HEK293 (cell line): Measurements from ENCODE around the gene PRAF2.

ENCODE experiments used
- GLIS1 ChIP-seq: fragments of 450-650 bp; formaldehyde crosslinking; IDR thresholded peaks from 2 replicates; pipeline ENCODE4 v1.5.1; 2016; ENCODE audit warnings: missing biosample characterization, missing genetic modification characterization
- IKZF3 ChIP-seq: fragments of 450-650 bp; IDR thresholded peaks from 2 replicates; pipeline ENCODE4 v1.5.0; 2018; ENCODE audit warnings: missing biosample characterization, mild to moderate bottlenecking, missing genetic modification characterization, moderate library complexity
- MZF1 ChIP-seq: fragments of 450-650 bp; formaldehyde crosslinking; IDR thresholded peaks from 2 replicates; pipeline ENCODE4 v1.5.1; 2017; ENCODE audit warnings: missing biosample characterization, missing genetic modification characterization, borderline replicate concordance
- REPIN1 ChIP-seq: fragments of 450-650 bp; formaldehyde crosslinking; IDR thresholded peaks from 2 replicates; pipeline ENCODE4 v1.5.1; 2017; ENCODE audit warnings: missing biosample characterization, missing genetic modification characterization, low read depth
- SETDB1 ChIP-seq: IDR thresholded peaks from one replicate; pipeline ENCODE4 v1.6.1; 2017; ENCODE audit warnings: mild to moderate bottlenecking, low read length, moderate library complexity, mixed read lengths; ENCODE audit not compliant: insufficient read length
- SP7 ChIP-seq: fragments of 450-650 bp; formaldehyde crosslinking; IDR thresholded peaks from 2 replicates; pipeline ENCODE4 v1.5.1; 2016; ENCODE audit warnings: missing biosample characterization, missing genetic modification characterization
- TCF7L2 ChIP-seq: IDR thresholded peaks from 2 replicates; pipeline ENCODE4 v1.6.1; 2011; ENCODE audit warnings: low read depth, mild to moderate bottlenecking, inconsistent platforms, low read length, moderate library complexity, borderline replicate concordance
- ZBTB7A ChIP-seq: fragments of 450-650 bp; formaldehyde crosslinking; IDR thresholded peaks from 2 replicates; pipeline ENCODE4 v1.5.1; 2016; ENCODE audit warnings: low read depth, missing biosample characterization, missing genetic modification characterization
- ZNF121 ChIP-seq: fragments of 450-650 bp; formaldehyde crosslinking; IDR thresholded peaks from 2 replicates; pipeline ENCODE4 v1.5.1; 2016; ENCODE audit warnings: missing biosample characterization, missing genetic modification characterization
- ZNF133 ChIP-seq: fragments of 450-650 bp; formaldehyde crosslinking; IDR thresholded peaks from 2 replicates; pipeline ENCODE4 v1.5.1; 2016; ENCODE audit warnings: missing biosample characterization, missing genetic modification characterization
- ZNF146 ChIP-seq: fragments of 450-650 bp; formaldehyde crosslinking; IDR thresholded peaks from 2 replicates; pipeline ENCODE4 v1.5.1; 2016; ENCODE audit warnings: missing biosample characterization, missing genetic modification characterization
- ZNF155 ChIP-seq: fragments of 450-650 bp; formaldehyde crosslinking; IDR thresholded peaks from 2 replicates; pipeline ENCODE4 v1.5.1; 2016; ENCODE audit warnings: missing biosample characterization, missing genetic modification characterization
- ZNF157 ChIP-seq: fragments of 450-650 bp; formaldehyde crosslinking; IDR thresholded peaks from 2 replicates; pipeline ENCODE4 v1.5.1; 2016; ENCODE audit warnings: missing biosample characterization, missing genetic modification characterization
- ZNF16 ChIP-seq: fragments of 450-650 bp; formaldehyde crosslinking; IDR thresholded peaks from 2 replicates; pipeline ENCODE4 v1.5.1; 2016; ENCODE audit warnings: low read depth, missing biosample characterization, missing genetic modification characterization
- ZNF175 ChIP-seq: fragments of 450-650 bp; formaldehyde crosslinking; IDR thresholded peaks from 2 replicates; pipeline ENCODE4 v1.5.1; 2016; ENCODE audit warnings: missing biosample characterization, missing genetic modification characterization
- ZNF202 ChIP-seq: fragments of 450-650 bp; formaldehyde crosslinking; IDR thresholded peaks from 2 replicates; pipeline ENCODE4 v1.5.1; 2016; ENCODE audit warnings: missing biosample characterization, missing genetic modification characterization, borderline replicate concordance
- ZNF292 ChIP-seq: fragments of 450-650 bp; formaldehyde crosslinking; IDR thresholded peaks from 2 replicates; pipeline ENCODE4 v1.5.1; 2016; ENCODE audit warnings: low read depth, missing biosample characterization, missing genetic modification characterization, borderline replicate concordance
- ZNF555 ChIP-seq: fragments of 450-650 bp; formaldehyde crosslinking; conservative IDR thresholded peaks from 2 replicates; pipeline ENCODE4 v1.5.1; 2017; ENCODE audit warnings: missing biosample characterization, mild to moderate bottlenecking, missing genetic modification characterization, inconsistent platforms
- ZNF701 ChIP-seq: fragments of 450-650 bp; formaldehyde crosslinking; IDR thresholded peaks from 2 replicates; pipeline ENCODE4 v1.5.1; 2016; ENCODE audit warnings: missing biosample characterization, missing genetic modification characterization
- ZNF707 ChIP-seq: fragments of 450-650 bp; formaldehyde crosslinking; IDR thresholded peaks from 2 replicates; pipeline ENCODE4 v1.5.1; 2016; ENCODE audit warnings: missing biosample characterization, missing genetic modification characterization
- ZNF776 ChIP-seq: fragments of 450-650 bp; formaldehyde crosslinking; IDR thresholded peaks from 2 replicates; pipeline ENCODE4 v1.5.0; 2017; ENCODE audit warnings: missing biosample characterization, missing genetic modification characterization, borderline replicate concordance
- TF ChIP-seq, protein P1 (sequence below): fragments of 450-650 bp; formaldehyde crosslinking; IDR thresholded peaks from 2 replicates; pipeline ENCODE4 v1.5.1; 2016; ENCODE audit warnings: missing biosample characterization, missing genetic modification characterization
- TF ChIP-seq, protein P2 (sequence below): fragments of 450-650 bp; formaldehyde crosslinking; IDR thresholded peaks from 2 replicates; pipeline ENCODE4 v1.5.1; 2017; ENCODE audit warnings: missing biosample characterization, mild to moderate bottlenecking, missing genetic modification characterization, moderate library complexity
- TF ChIP-seq, protein P3 (sequence below): fragments of 450-650 bp; formaldehyde crosslinking; IDR thresholded peaks from 2 replicates; pipeline ENCODE4 v1.5.1; 2016; ENCODE audit warnings: missing biosample characterization, missing genetic modification characterization
- TF ChIP-seq, protein P4 (sequence below): fragments of 450-650 bp; formaldehyde crosslinking; IDR thresholded peaks from 2 replicates; pipeline ENCODE4 v1.5.1; 2017; ENCODE audit warnings: missing biosample characterization, missing genetic modification characterization
- TF ChIP-seq, protein P5 (sequence below): fragments of 450-650 bp; formaldehyde crosslinking; IDR thresholded peaks from 2 replicates; pipeline ENCODE4 v1.5.1; 2016; ENCODE audit warnings: missing biosample characterization, missing genetic modification characterization, low read depth
- TF ChIP-seq, protein P6 (sequence below): fragments of 450-650 bp; formaldehyde crosslinking; IDR thresholded peaks from 2 replicates; pipeline ENCODE4 v1.5.1; 2016; ENCODE audit warnings: missing biosample characterization, missing genetic modification characterization
- TF ChIP-seq, protein P7 (sequence below): fragments of 450-650 bp; formaldehyde crosslinking; IDR thresholded peaks from 2 replicates; pipeline ENCODE4 v1.5.1; 2016; ENCODE audit warnings: missing biosample characterization, missing genetic modification characterization

PRAF2 gene

DNA sequence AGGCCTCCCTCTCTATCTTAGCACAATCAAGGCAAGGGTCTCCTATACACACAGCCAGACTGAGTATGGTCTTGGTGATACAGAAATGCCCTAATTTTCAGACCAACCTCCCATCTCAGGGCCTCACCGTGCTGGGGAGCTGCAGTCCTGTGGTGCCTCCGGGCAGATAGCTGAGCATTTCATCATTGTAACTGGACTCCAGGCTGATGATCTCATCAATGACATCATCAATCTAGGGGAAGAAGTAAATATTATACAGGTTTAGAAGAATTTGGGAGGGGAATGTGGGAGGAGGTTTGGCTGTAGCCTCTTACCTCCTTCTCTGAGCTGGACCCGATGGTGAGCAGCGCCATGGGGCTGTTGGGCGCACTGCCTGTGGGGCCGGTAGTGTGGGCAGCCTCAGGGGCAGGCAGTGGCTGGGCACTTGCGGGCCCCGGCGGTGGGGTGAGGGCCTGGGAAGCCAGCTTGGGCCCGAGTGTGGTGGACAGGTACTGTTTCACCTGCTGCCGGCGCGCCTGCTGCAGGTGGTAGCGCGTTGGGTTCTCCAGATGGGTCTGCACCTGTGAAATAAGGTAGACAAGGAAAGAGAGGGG, 35.8 kb downstream of the PRAF2 start (continued):
- TF ChIP-seq, protein P1, sequence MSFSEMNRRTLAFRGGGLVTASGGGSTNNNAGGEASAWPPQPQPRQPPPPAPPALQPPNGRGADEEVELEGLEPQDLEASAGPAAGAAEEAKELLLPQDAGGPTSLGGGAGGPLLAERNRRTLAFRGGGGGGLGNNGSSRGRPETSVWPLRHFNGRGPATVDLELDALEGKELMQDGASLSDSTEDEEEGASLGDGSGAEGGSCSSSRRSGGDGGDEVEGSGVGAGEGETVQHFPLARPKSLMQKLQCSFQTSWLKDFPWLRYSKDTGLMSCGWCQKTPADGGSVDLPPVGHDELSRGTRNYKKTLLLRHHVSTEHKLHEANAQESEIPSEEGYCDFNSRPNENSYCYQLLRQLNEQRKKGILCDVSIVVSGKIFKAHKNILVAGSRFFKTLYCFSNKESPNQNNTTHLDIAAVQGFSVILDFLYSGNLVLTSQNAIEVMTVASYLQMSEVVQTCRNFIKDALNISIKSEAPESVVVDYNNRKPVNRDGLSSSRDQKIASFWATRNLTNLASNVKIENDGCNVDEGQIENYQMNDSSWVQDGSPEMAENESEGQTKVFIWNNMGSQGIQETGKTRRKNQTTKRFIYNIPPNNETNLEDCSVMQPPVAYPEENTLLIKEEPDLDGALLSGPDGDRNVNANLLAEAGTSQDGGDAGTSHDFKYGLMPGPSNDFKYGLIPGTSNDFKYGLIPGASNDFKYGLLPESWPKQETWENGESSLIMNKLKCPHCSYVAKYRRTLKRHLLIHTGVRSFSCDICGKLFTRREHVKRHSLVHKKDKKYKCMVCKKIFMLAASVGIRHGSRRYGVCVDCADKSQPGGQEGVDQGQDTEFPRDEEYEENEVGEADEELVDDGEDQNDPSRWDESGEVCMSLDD (tag by site-specific recombination) = no peak
- TF ChIP-seq ZNF776 (tag by site-specific recombination) (no peak), ZNF157 (tag by site-specific recombination) (no peak), IKZF3 (tag by site-specific recombination) (no peak), ZNF16 (no peak), ZNF292 (tag by site-specific recombination) (no peak), ZNF175 (tag by site-specific recombination) (no peak), SP7 (tag by site-specific recombination) (peak; percentile 58), SETDB1 (no peak), ZNF155 (tag by site-specific recombination) (no peak), MZF1 (tag by site-specific recombination) (no peak), ZNF121 (tag by site-specific recombination) (no peak), ZNF555 (tag by site-specific recombination) (no peak), ZNF202 (tag by site-specific recombination) (no peak), GLIS1 (tag by site-specific recombination) (0 out of 2 replicates have a peak, but pooled peaks have one; percentile 28), ZBTB7A (tag by site-specific recombination) (no peak), ZNF707 (tag by site-specific recombination) (no peak), ZNF133 (tag by site-specific recombination) (no peak), ZNF701 (tag by site-specific recombination) (no peak), ZNF146 (tag by site-specific recombination) (no peak), REPIN1 (no peak), TCF7L2 (no peak)
- TF ChIP-seq, protein P2, sequence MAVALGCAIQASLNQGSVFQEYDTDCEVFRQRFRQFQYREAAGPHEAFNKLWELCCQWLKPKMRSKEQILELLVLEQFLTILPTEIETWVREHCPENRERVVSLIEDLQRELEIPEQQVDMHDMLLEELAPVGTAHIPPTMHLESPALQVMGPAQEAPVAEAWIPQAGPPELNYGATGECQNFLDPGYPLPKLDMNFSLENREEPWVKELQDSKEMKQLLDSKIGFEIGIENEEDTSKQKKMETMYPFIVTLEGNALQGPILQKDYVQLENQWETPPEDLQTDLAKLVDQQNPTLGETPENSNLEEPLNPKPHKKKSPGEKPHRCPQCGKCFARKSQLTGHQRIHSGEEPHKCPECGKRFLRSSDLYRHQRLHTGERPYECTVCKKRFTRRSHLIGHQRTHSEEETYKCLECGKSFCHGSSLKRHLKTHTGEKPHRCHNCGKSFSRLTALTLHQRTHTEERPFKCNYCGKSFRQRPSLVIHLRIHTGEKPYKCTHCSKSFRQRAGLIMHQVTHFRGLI (tag by site-specific recombination) = no peak
- TF ChIP-seq, protein P3, sequence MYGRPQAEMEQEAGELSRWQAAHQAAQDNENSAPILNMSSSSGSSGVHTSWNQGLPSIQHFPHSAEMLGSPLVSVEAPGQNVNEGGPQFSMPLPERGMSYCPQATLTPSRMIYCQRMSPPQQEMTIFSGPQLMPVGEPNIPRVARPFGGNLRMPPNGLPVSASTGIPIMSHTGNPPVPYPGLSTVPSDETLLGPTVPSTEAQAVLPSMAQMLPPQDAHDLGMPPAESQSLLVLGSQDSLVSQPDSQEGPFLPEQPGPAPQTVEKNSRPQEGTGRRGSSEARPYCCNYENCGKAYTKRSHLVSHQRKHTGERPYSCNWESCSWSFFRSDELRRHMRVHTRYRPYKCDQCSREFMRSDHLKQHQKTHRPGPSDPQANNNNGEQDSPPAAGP (tag by site-specific recombination) = peak; percentile 63; the same call in 1 of the 2 replicates
- TF ChIP-seq, protein P4, sequence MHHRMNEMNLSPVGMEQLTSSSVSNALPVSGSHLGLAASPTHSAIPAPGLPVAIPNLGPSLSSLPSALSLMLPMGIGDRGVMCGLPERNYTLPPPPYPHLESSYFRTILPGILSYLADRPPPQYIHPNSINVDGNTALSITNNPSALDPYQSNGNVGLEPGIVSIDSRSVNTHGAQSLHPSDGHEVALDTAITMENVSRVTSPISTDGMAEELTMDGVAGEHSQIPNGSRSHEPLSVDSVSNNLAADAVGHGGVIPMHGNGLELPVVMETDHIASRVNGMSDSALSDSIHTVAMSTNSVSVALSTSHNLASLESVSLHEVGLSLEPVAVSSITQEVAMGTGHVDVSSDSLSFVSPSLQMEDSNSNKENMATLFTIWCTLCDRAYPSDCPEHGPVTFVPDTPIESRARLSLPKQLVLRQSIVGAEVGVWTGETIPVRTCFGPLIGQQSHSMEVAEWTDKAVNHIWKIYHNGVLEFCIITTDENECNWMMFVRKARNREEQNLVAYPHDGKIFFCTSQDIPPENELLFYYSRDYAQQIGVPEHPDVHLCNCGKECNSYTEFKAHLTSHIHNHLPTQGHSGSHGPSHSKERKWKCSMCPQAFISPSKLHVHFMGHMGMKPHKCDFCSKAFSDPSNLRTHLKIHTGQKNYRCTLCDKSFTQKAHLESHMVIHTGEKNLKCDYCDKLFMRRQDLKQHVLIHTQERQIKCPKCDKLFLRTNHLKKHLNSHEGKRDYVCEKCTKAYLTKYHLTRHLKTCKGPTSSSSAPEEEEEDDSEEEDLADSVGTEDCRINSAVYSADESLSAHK = no peak
- TF ChIP-seq, protein P5, sequence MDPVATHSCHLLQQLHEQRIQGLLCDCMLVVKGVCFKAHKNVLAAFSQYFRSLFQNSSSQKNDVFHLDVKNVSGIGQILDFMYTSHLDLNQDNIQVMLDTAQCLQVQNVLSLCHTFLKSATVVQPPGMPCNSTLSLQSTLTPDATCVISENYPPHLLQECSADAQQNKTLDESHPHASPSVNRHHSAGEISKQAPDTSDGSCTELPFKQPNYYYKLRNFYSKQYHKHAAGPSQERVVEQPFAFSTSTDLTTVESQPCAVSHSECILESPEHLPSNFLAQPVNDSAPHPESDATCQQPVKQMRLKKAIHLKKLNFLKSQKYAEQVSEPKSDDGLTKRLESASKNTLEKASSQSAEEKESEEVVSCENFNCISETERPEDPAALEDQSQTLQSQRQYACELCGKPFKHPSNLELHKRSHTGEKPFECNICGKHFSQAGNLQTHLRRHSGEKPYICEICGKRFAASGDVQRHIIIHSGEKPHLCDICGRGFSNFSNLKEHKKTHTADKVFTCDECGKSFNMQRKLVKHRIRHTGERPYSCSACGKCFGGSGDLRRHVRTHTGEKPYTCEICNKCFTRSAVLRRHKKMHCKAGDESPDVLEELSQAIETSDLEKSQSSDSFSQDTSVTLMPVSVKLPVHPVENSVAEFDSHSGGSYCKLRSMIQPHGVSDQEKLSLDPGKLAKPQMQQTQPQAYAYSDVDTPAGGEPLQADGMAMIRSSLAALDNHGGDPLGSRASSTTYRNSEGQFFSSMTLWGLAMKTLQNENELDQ (tag by site-specific recombination) = no peak
- TF ChIP-seq, protein P6, sequence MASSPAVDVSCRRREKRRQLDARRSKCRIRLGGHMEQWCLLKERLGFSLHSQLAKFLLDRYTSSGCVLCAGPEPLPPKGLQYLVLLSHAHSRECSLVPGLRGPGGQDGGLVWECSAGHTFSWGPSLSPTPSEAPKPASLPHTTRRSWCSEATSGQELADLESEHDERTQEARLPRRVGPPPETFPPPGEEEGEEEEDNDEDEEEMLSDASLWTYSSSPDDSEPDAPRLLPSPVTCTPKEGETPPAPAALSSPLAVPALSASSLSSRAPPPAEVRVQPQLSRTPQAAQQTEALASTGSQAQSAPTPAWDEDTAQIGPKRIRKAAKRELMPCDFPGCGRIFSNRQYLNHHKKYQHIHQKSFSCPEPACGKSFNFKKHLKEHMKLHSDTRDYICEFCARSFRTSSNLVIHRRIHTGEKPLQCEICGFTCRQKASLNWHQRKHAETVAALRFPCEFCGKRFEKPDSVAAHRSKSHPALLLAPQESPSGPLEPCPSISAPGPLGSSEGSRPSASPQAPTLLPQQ (tag by site-specific recombination) = peak; percentile 75
- TF ChIP-seq, protein P7, sequence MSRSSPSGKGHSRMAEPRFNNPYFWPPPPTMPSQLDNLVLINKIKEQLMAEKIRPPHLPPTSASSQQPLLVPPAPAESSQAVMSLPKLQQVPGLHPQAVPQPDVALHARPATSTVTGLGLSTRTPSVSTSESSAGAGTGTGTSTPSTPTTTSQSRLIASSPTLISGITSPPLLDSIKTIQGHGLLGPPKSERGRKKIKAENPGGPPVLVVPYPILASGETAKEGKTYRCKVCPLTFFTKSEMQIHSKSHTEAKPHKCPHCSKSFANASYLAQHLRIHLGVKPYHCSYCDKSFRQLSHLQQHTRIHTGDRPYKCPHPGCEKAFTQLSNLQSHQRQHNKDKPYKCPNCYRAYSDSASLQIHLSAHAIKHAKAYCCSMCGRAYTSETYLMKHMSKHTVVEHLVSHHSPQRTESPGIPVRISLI (tag by site-specific recombination) = no peak
